Muscle layer of colon (tissue), 2 donors: ENCODE results near the gene DEAF1.
"Not testable (repeated sequence)": the region's sequence is repeated elsewhere in the genome, so short reads cannot be mapped to it uniquely, and the experiment has no call there.

ENCODE experiments used
- H3K27ac ChIP-seq: one replicate; pipeline ENCODE4 v1.7.0; 2013; ENCODE audit warnings: low read depth, mild to moderate bottlenecking, low read length, moderate library complexity
- H3K27me3 ChIP-seq, 2 donors: one replicate each; pipeline ENCODE4 v1.7.0; 2013; ENCODE audit warnings: low read length in 2 of 2, mild to moderate bottlenecking in 2 of 2; ENCODE audit not compliant: insufficient read depth in 2 of 2, control insufficient read depth in 1 of 2
- H3K36me3 ChIP-seq: one replicate; pipeline ENCODE4 v1.7.0; 2013; ENCODE audit warnings: mild to moderate bottlenecking, low read length; ENCODE audit not compliant: insufficient read depth
- H3K4me1 ChIP-seq: one replicate; pipeline ENCODE4 v1.7.0; 2013; ENCODE audit warnings: mild to moderate bottlenecking, low read length; ENCODE audit not compliant: insufficient read depth
- H3K4me3 ChIP-seq, 2 donors: one replicate each; pipeline ENCODE4 v1.7.0; 2013; ENCODE audit warnings: low read length in 2 of 2, low read depth in 1 of 2, mild to moderate bottlenecking in 1 of 2, moderate library complexity in 1 of 2
- H3K9ac ChIP-seq: one replicate; pipeline ENCODE4 v1.7.0; 2013; ENCODE audit warnings: low read length
- H3K9me3 ChIP-seq: one replicate; pipeline ENCODE4 v1.7.0; 2013; ENCODE audit warnings: mild to moderate bottlenecking, low read length
- donor health status: abdominal sarcoma.
- donor health status: Adenocarcinoma of cecum.

The DEAF1 gene

DNA sequence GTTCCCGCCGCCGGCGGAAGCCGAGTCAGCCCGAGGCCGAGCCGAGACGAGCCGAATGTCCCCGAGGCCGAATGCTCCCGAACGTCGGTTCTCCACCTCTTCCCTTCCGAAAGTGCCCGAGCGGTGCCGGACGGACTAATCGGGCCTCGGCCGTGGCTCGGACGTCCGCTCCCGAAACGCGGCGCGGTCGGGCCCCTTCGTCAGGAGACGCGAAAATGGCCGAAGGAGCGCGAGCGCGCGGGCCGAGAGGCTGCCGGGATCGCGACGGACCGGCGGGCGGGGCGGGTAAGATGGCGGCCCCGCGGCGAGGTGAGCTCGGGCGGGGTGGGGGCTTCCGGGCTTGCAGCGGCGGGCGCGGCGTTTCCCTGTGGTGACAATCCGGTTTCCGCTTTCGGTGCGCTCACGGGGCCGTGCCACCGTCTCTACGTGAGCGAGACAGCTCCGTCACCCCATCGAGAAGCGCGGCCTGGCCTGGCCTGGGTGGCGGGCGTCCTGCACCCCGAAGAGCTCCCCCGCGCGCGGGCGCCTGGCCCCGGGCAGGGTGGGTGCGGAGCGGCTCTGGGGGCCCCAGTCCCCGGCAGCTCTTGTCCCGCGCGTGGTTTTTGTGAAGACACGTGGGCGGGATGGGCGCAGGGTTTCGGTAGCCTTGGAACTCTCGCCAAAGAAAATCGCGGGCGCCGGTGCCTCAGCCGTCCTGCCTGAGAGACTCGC is 671 bp upstream of the DEAF1 start, which contains the start of gene TMEM80:
Gene TMEM80 (plus strand): TSS at position 279 of the 711 bp plus-strand sequence. CDS start 12 bp downstream, at position 291.
- Histone ChIP-seq H3K36me3 (peaks cover 4% of the 10 kb centered on the region), H3K9ac (peak within 1 kb of the TSS; percentile 57), H3K27me3 (no peaks in the 10 kb centered on the region), H3K4me3 (peak within 1 kb of the TSS; percentile 71 to 84), H3K9me3 (no peaks in the 10 kb centered on the region), H3K27ac (peak within 1 kb of the TSS; percentile 98), H3K4me1 (peaks cover 30% of the 10 kb centered on the region)

DNA sequence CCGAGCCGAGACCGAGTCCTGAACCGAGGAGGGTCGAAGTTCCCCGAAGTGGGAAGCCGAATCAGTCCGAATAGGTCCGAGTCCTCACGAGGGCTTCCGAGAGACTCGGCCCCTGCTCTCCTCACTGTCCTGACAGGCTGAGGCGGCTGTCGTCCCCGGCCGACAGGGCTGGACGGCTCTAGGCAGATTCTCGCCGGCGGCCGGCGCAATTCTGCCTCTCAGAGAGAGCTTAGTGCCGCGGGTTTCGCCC is 191 bp upstream of the DEAF1 start:
- H3K27ac ChIP-seq, result peak overlapping the region; percentile 98
- H3K4me3 ChIP-seq, result peak overlapping the region; percentile 71
- H3K36me3 ChIP-seq, result no peaks in the 10 kb centered on the region
- H3K27me3 ChIP-seq, result no peaks in the 10 kb centered on the region
- H3K4me1 ChIP-seq, result peaks cover 30% of the 10 kb centered on the region
- H3K9me3 ChIP-seq, result no peaks in the 10 kb centered on the region
- no peak overlapping the region for H3K9ac ChIP-seq

DNA sequence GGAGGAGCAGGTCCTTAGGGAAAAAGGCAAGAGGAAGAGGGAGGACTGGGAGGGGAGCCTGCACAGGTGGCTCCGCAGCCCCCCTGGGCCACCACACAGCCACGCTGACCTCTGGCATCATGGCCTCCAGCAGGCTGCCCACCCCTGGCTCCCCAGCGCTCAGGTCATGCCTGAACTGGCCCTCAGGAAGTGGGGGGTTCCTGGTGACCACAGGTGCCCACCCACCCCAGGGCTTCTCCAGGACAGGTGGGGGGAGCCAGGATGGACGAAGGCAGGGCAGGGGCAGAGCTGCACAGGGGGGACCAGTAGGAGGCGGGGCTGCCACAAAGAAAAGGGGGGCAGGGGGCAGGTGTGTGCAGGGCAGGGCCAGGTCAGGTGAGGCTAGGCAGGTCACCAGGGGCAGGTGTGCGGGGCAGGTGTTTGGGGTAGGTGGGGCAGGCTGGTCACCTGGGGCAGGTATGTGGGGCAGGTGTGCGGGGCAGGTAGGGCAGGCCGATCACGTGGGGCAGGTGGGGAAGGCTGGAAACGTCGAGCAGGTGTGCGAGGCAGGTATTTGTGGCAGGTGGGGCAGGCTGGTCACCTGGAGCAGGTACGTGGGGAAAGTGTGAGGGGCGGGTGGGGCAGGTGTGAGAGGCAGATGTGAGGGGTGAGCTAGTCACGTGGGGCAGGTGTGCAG is 997 bp downstream of the DEAF1 start:
- H3K4me1 ChIP-seq, result peaks cover 30% of the 10 kb centered on the region
- H3K4me3 ChIP-seq, result no peak overlapping the region
- H3K9me3 ChIP-seq, result no peaks in the 10 kb centered on the region
- no peak overlapping the region for H3K9ac ChIP-seq
- H3K27me3 ChIP-seq, result no peaks in the 10 kb centered on the region
- H3K36me3 ChIP-seq, result no peaks in the 10 kb centered on the region
- H3K27ac ChIP-seq, result no peak overlapping the region

DNA sequence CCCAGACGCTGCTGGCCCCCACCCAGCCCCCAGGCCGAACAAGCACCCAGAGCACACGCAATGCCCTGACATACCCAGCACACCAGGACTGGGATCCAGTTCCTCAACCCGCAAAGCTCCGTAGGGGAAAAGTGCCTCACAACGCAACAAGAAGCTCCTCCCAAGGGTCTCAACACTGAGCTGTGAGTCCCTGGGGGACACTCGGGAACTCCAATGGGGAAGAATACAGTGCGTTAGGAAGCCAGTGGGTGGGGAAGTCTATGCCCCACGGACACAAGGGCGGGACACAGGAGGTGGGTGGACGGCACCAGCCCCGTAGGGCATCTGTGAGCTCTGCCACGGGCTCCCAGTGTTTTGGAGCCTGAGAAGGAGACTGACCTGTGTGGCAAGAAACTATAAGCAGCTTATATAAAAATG is 1.6 kb downstream of the DEAF1 start:
- Histone ChIP-seq H3K27ac (no peak overlapping the region), H3K9ac (no peak overlapping the region), H3K4me3 (no peak overlapping the region), H3K36me3 (no peaks in the 10 kb centered on the region), H3K9me3 (no peaks in the 10 kb centered on the region), H3K27me3 (no peaks in the 10 kb centered on the region), H3K4me1 (peaks cover 30% of the 10 kb centered on the region)

DNA sequence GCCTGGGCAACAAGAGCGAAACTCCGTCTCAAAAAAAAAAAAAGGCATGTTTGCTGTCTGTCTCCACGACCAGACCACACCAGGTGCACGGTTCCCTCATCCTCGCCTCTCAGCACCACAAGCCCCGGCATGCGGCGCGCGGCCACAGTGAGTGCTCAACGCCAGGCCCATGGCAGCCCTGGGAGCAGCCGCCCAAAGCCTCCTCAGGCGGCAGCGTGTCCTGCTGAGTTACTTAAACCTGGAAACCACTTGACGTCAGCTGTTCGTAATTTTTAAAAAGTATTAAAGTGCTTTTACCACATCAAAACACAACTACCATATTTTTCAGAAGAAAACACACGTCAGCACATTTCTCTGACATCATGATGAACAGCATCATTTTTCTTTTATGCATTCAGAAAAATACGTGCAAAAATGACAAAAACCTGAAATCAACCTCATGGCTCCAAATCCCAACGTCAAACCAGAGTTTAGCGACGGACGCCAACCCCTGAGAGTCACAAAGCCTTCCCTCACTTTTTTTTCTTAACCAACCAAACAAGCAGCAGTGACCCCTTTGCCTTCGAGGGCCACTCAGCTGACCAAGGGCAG is 2.1 kb downstream of the DEAF1 start:
- H3K36me3 ChIP-seq, result no peaks in the 10 kb centered on the region
- no peak overlapping the region for H3K4me3 ChIP-seq
- no peak overlapping the region for H3K27ac ChIP-seq
- no peaks in the 10 kb centered on the region for H3K27me3 ChIP-seq
- H3K4me1 ChIP-seq, result peaks cover 26% of the 10 kb centered on the region
- no peaks in the 10 kb centered on the region for H3K9me3 ChIP-seq
- no peak overlapping the region for H3K9ac ChIP-seq

DNA sequence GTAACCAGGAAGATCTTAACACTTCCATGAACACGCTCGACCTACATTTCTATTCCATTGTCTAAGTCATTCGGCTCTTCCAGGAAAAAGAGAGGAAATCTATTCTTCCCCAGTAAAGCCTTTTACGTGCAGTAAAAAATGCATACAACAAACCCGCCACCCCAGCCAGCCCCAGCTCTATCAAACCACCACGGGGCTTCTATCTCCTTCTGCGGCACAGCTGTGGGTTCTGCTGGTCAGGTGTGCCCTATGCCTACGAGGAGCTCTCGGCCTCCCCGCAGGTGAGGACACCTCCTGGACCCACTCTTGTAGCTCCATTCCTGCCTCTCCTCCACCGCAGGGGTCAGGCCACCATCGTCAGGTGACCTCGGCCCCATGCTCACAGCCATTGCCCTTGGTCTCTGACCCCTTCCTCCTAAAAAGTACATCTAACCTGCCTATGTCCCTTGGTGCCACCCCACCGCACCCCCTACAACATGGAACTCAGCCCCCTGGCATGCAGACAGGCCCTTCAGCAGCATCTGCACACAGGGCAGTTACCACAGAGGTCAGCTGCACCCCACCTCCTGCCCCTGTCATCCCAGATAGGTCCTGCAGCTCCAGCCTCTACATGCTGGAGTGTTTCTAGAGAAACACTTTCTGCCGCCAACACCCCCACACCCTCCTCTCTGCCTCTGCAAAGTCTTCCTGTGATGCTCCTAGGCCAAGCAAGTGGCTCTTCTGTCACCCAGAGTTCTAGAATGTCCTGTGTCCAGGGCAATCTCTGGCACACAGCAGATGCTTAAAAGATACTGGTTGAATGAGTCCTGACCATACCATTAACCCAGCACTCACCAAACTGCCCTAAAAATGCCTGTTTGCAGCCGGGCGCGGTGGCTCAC is 3.1 kb downstream of the DEAF1 start:
- Histone ChIP-seq H3K4me1 (peaks cover 16% of the 10 kb centered on the region), H3K27me3 (no peaks in the 10 kb centered on the region), H3K27ac (no peak overlapping the region), H3K36me3 (peaks cover 9% of the 10 kb centered on the region), H3K9me3 (no peaks in the 10 kb centered on the region), H3K4me3 (no peak overlapping the region), H3K9ac (no peak overlapping the region)

DNA sequence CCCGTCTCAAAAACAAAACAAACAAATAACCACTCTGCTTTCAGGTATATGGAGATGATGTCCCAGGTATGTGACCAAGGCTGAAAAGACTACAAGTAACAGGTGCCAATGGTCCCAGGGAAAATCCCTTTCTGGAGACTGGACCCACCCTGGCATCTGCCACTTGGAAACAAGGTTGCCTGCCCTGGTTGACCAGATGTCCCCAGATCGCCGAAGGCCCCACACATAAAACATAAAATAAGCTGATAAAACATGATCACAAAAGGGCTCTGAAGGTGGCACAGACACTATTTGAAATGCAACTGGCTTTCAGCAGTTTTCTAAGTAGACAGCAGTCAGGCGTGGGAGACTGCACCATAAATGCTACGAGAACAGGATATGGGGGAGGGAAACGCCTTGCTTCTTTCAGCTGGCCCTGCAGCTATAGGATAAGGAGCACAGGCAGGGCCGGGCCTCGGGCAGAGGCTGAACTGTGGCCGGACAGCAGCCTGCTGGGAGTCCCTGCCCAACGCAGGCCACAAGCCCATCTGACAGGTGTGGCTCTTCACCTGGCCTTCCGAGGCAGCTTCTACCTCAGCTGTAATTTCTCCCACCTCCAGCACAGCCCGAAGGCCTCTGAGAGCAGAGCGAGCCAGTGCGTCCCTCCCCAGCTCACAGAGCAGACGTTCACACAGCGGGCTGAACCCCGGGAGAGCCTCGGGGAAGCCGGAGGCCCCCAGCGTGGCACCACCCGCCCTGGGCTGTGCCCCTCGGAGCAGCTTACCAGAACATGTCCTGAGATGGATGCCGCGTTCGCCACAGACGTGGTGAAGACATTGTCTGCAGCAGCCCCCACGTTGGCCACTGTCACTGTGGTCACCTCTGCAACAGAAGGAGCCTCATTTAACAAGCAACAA is 4.0 kb downstream of the DEAF1 start:
- Histone ChIP-seq H3K27me3 (no peaks in the 10 kb centered on the region), H3K27ac (no peak overlapping the region), H3K36me3 (peaks cover 18% of the 10 kb centered on the region), H3K4me1 (peaks cover 12% of the 10 kb centered on the region), H3K4me3 (no peak overlapping the region), H3K9me3 (no peaks in the 10 kb centered on the region), H3K9ac (no peak overlapping the region)

DNA sequence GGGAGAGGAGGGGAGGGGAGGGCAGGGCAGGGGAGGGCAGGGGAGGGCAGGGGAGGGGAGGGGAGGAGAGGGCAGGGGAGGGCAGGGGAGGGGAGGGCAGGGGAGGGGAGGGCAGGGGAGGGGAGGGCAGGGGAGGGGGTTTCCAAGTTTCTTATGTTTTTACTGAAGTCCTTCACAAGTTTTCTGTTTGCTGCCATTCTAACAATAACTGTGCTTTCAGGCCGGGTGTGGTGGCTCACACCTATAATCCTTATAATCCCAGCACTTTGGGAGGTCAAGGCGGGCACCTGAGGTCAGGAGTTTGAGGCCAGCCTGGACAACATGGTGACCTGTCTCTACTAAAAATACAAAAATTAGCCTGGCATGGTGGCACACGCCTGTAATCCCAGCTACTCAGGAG is 4.8 kb downstream of the DEAF1 start:
- H3K27me3 ChIP-seq, H3K27ac ChIP-seq, H3K9me3 ChIP-seq, H3K4me3 ChIP-seq, H3K9ac ChIP-seq: not testable (repeated sequence)
- H3K36me3 ChIP-seq, result peaks cover 18% of the 10 kb centered on the region
- H3K4me1 ChIP-seq, result peaks cover 12% of the 10 kb centered on the region

DNA sequence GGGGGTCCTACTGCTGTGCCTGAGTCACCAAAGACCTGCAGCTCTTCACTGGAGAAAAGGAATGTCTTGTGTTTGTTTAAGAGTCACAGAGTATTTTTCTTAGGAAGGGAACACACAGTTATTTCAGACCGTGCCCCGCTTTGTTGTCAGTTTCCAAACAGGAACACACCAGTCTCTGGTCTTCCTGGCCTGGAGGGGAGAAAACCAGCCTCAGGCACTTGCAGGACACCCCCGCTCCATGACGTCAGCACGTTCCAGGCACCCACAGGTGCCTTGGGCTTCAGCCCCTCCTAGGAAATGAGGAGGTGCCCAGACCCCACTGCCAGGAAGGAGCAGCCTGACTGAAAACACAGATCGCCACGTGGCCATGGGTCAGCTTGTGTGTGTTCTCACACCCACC is 5.4 kb downstream of the DEAF1 start:
- no peaks in the 10 kb centered on the region for H3K9me3 ChIP-seq
- H3K27ac ChIP-seq, result no peak overlapping the region
- H3K36me3 ChIP-seq, result peaks cover 20% of the 10 kb centered on the region
- peaks cover 12% of the 10 kb centered on the region for H3K4me1 ChIP-seq
- no peaks in the 10 kb centered on the region for H3K27me3 ChIP-seq
- no peak overlapping the region for H3K9ac ChIP-seq
- no peak overlapping the region for H3K4me3 ChIP-seq

DNA sequence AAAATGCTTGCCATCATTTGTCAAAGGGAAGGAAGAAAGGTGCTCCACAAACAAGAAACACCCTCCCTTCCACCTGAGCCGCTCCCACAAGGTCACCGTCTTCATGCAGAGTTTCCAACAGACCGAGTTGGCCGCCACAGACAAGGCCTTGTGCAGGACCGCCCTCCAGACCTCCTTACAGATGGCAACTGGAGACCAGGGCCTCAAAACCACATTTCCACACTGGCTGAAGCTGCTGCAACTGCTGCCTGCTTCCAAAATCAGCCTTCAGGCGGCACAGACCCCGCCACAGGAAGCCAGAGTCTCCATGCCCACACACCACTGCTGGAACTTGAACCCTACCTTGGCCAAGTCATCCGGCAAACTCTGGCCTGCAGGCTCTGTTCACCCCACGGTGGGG is 6.3 kb downstream of the DEAF1 start:
- Histone ChIP-seq H3K4me3 (no peak overlapping the region), H3K27ac (no peak overlapping the region), H3K27me3 (no peaks in the 10 kb centered on the region), H3K9ac (no peak overlapping the region), H3K9me3 (no peaks in the 10 kb centered on the region), H3K4me1 (peaks cover 6% of the 10 kb centered on the region), H3K36me3 (peaks cover 24% of the 10 kb centered on the region)
